GM21528 (cell line): ENCODE measurements around the gene ABHD13.

Source experiments
- ATAC-seq: cut with Tn5 transposase; IDR thresholded peaks from one replicate; pipeline ENCODE4 v1.9.1; 2021; ENCODE audit warnings: mild to moderate bottlenecking, moderate library complexity; ENCODE audit not compliant: unreplicated experiment, low FRiP score

The ABHD13 gene

GRCh38 chr13:108281901-108282300 lies 63.7 kb downstream of the ABHD13 start:
- no peak for ATAC-seq

DNA sequence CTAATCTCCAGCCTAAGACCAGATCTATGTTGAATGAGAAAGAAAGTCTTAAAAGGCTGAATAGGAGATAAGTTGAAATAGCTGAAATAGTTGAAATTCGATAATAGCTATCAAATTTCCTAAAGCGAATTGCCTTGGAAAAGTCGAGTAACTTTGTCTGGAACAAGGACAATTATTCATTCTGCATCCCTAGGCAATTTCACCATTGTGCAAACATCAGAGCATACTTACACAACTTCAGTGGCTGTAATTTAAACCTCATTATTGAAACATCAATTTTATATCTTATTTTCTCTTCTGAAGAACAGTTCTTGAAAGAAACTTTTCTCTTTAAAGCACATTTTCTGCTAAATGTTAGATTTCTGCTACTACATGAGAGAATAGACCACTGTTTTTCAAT lies 64.9 kb downstream of the ABHD13 start:
- ATAC-seq, result no peak
